ENCODE measurements around the gene FAM120A. TPM values are rescaled to one million over a fixed set of nuclear protein-coding genes. Genes with fewer than 3 reads are reported as not detected.

Gene FAM120A
- total RNA-seq, 1 experiment from 2014 or later = 53.3 TPM

DNA sequence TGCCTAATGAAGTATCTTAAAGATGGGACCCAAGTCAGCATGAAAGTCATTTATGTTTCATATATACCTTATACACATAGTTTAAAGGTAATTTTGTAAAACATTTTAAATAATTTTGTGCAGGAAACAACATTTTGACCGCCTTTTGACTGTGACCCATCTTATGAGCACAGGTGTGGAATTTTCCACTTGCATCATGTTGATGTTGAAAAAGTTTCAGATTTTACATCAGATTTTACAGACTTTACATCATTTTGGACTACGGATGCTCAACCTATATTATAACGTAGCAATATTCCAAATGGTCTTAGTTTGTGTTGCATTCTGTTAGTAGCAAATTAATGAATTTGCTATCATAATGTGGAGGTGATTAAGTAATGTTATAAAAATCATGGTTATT, 23.6 kb downstream of the FAM120A start:
- CTCF ChIA-PET = no interaction called here
- DNase-seq (ENCODE audit: low spot score) = no peak
- Mint-ChIP-seq H3K4me1 (peaks cover 23% of the 10 kb centered on the region), H3K36me3 (peaks cover 36% of the 10 kb centered on the region), H3K4me3 (no peak overlapping the region), H3K9me3 (no peaks in the 10 kb centered on the region), H3K27ac (peak overlapping the region; percentile 26; the same call in 1 of the 2 replicates), H3K27me3 (ENCODE audit: low read depth) (no peaks in the 10 kb centered on the region)
- POLR2A ChIA-PET = no interaction called here
- ATAC-seq = no peak
- TF ChIP-seq EMX1 (CRISPR knock-in tag; IDR thresholded peaks at IDR 0.05) (no peak), TEAD1 (CRISPR knock-in tag; IDR thresholded peaks at IDR 0.05) (no peak), NR1H2 (CRISPR knock-in tag; IDR thresholded peaks at IDR 0.05) (no peak), GABPB1 (CRISPR knock-in tag; IDR thresholded peaks at IDR 0.05) (peak; percentile 55; the same call in 1 of the 2 replicates)
- TF ChIP-seq, protein P1, sequence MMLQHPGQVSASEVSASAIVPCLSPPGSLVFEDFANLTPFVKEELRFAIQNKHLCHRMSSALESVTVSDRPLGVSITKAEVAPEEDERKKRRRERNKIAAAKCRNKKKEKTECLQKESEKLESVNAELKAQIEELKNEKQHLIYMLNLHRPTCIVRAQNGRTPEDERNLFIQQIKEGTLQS (CRISPR knock-in tag; conservative IDR thresholded peaks at IDR 0.05) = no peak

GRCh38 chr9:93475856-93476255, 24.4 kb downstream of the FAM120A start:
- Mint-ChIP-seq H3K27me3 (ENCODE audit: low read depth) (no peaks in the 10 kb centered on the region), H3K9me3 (no peaks in the 10 kb centered on the region), H3K4me3 (no peak overlapping the region), H3K27ac (no peak overlapping the region), H3K4me1 (peaks cover 27% of the 10 kb centered on the region), H3K36me3 (peaks cover 33% of the 10 kb centered on the region)
- ATAC-seq (no peak), DNase-seq (ENCODE audit: low spot score) (no peak)
- POLR2A ChIA-PET = no interaction called here
- TF ChIP-seq EMX1 (CRISPR knock-in tag; IDR thresholded peaks at IDR 0.05) (no peak), HMGXB4 (CRISPR knock-in tag; IDR thresholded peaks at IDR 0.05) (no peak), ZSCAN18 (CRISPR knock-in tag; IDR thresholded peaks at IDR 0.05) (no peak)
- TF ChIP-seq, protein P2, sequence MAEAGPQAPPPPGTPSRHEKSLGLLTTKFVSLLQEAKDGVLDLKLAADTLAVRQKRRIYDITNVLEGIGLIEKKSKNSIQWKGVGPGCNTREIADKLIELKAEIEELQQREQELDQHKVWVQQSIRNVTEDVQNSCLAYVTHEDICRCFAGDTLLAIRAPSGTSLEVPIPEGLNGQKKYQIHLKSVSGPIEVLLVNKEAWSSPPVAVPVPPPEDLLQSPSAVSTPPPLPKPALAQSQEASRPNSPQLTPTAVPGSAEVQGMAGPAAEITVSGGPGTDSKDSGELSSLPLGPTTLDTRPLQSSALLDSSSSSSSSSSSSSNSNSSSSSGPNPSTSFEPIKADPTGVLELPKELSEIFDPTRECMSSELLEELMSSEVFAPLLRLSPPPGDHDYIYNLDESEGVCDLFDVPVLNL (CRISPR knock-in tag; IDR thresholded peaks at IDR 0.05; ENCODE audit: borderline replicate concordance, low read depth) = no peak
- CTCF ChIA-PET = no interaction called here

DNA sequence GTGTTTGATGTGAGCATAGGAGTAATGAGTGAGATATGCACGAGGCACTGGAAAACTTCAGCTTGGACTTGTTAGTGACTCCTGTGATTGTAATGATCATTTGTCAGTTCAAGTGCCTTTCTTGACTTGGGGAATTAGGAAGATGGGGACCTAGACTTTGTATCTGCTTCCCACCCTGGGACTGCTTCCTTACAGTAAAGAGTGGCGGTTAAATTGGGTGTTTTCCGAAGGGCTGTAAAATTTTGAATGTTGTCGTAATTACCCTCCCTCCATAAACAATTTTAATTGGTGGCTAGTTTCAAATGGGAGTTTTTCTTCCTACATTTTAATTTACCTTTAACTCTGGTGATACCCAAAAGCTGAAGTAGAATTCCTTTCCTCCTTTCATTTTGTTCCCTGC, 25.4 kb downstream of the FAM120A start:
- CTCF ChIA-PET = interaction anchor here (1.8 kb wide), 1 partner anchor 90 kb away, joined by 10 read pairs; no protein-coding TSS in a partner anchor
- Mint-ChIP-seq H3K9me3 (no peaks in the 10 kb centered on the region), H3K4me1 (peaks cover 36% of the 10 kb centered on the region), H3K27ac (peak overlapping the region; percentile 51; the same call in 1 of the 2 replicates), H3K27me3 (ENCODE audit: low read depth) (no peaks in the 10 kb centered on the region), H3K36me3 (peaks cover 25% of the 10 kb centered on the region), H3K4me3 (no peak overlapping the region)
- POLR2A ChIA-PET = no interaction called here
- ATAC-seq (no peak), DNase-seq (ENCODE audit: low spot score) (no peak)
- TF ChIP-seq ZNF232 (CRISPR knock-in tag; IDR thresholded peaks at IDR 0.05) (no peak), RORB (CRISPR knock-in tag; IDR thresholded peaks at IDR 0.05) (no peak), ZMAT4 (CRISPR knock-in tag; IDR thresholded peaks at IDR 0.05) (no peak), OVOL2 (CRISPR knock-in tag; IDR thresholded peaks at IDR 0.05; ENCODE audit: borderline replicate concordance) (no peak), ZNF396 (CRISPR knock-in tag; IDR thresholded peaks at IDR 0.05; ENCODE audit: borderline replicate concordance) (no peak), GRHL2 (CRISPR knock-in tag; IDR thresholded peaks at IDR 0.05; ENCODE audit: insufficient replicate concordance, severe bottlenecking) (no peak), ZBTB43 (CRISPR knock-in tag; IDR thresholded peaks at IDR 0.05) (no peak), ZNF317 (CRISPR knock-in tag; IDR thresholded peaks at IDR 0.05; ENCODE audit: borderline replicate concordance, low read depth) (no peak), NFATC4 (CRISPR knock-in tag; IDR thresholded peaks at IDR 0.05) (no peak), SP1 (CRISPR knock-in tag; conservative IDR thresholded peaks at IDR 0.05) (no peak), ZNF423 (CRISPR knock-in tag; IDR thresholded peaks at IDR 0.05) (no peak)
- TF ChIP-seq, protein P3, sequence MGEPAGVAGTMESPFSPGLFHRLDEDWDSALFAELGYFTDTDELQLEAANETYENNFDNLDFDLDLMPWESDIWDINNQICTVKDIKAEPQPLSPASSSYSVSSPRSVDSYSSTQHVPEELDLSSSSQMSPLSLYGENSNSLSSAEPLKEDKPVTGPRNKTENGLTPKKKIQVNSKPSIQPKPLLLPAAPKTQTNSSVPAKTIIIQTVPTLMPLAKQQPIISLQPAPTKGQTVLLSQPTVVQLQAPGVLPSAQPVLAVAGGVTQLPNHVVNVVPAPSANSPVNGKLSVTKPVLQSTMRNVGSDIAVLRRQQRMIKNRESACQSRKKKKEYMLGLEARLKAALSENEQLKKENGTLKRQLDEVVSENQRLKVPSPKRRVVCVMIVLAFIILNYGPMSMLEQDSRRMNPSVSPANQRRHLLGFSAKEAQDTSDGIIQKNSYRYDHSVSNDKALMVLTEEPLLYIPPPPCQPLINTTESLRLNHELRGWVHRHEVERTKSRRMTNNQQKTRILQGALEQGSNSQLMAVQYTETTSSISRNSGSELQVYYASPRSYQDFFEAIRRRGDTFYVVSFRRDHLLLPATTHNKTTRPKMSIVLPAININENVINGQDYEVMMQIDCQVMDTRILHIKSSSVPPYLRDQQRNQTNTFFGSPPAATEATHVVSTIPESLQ (CRISPR knock-in tag; IDR thresholded peaks at IDR 0.05) = no peak
- TF ChIP-seq, protein P4, sequence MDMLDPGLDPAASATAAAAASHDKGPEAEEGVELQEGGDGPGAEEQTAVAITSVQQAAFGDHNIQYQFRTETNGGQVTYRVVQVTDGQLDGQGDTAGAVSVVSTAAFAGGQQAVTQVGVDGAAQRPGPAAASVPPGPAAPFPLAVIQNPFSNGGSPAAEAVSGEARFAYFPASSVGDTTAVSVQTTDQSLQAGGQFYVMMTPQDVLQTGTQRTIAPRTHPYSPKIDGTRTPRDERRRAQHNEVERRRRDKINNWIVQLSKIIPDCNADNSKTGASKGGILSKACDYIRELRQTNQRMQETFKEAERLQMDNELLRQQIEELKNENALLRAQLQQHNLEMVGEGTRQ (CRISPR knock-in tag; IDR thresholded peaks at IDR 0.05) = no peak
- TF ChIP-seq, protein P5, sequence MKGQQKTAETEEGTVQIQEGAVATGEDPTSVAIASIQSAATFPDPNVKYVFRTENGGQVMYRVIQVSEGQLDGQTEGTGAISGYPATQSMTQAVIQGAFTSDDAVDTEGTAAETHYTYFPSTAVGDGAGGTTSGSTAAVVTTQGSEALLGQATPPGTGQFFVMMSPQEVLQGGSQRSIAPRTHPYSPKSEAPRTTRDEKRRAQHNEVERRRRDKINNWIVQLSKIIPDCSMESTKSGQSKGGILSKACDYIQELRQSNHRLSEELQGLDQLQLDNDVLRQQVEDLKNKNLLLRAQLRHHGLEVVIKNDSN (CRISPR knock-in tag; IDR thresholded peaks at IDR 0.05) = no peak
- TF ChIP-seq, protein P6, sequence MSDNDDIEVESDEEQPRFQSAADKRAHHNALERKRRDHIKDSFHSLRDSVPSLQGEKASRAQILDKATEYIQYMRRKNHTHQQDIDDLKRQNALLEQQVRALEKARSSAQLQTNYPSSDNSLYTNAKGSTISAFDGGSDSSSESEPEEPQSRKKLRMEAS (CRISPR knock-in tag; IDR thresholded peaks at IDR 0.05) = no peak

Data from WTC11 (cell line).